K562 (cell line): ENCODE results near the gene NBEAL2.

ENCODE experiments used
- CAMTA2 ChIP-seq: fragments of 250-450 bp; sonication (Bioruptor Pico); conservative IDR thresholded peaks from 2 replicates; pipeline ENCODE4 v1.5.1; 2022
- CTCF ChIP-seq, 3 experiments: IDR thresholded peaks in 2 of 3; conservative IDR thresholded peaks in 1 of 3; 2 replicates each; pipeline ENCODE4 v1.5.1; 2011 to 2012; ENCODE audit warnings: low read length in 3 of 3, mild to moderate bottlenecking in 3 of 3, control low read depth in 2 of 3, improper control_type of control experiment in 1 of 3, inconsistent platforms in 1 of 3, low read depth in 1 of 3, mixed read lengths in 1 of 3, moderate library complexity in 1 of 3; ENCODE audit not compliant: insufficient read depth in 2 of 3
- DPF2 ChIP-seq: fragments of 450-650 bp; IDR thresholded peaks from 2 replicates; pipeline ENCODE4 v1.6.1; 2016
- EP300 ChIP-seq: IDR thresholded peaks from 2 replicates; pipeline ENCODE4 v1.6.1; 2012; ENCODE audit warnings: low read length, improper control_type of control experiment
- FOXP4 ChIP-seq: sonication (generic); formaldehyde crosslinking; IDR thresholded peaks from 2 replicates; pipeline ENCODE4 v1.8.0; 2022; ENCODE audit warnings: mild to moderate bottlenecking, missing genetic modification reagents, borderline replicate concordance
- GABPA ChIP-seq: fragments of 200-800 bp; sonication (Bioruptor generic); conservative IDR thresholded peaks from 2 replicates; pipeline ENCODE4 v1.6.1; 2016; ENCODE audit warnings: low read depth, missing genetic modification characterization, missing compliant biosample characterization
- MIER1 ChIP-seq: fragments of 450-650 bp; IDR thresholded peaks from 2 replicates; pipeline ENCODE4 v1.6.1; 2016; ENCODE audit warnings: antibody characterized with exemption, mild to moderate bottlenecking, low read depth
- NFYB ChIP-seq: IDR thresholded peaks from 2 replicates; pipeline ENCODE4 v1.6.1; 2011; ENCODE audit warnings: mild to moderate bottlenecking, moderate library complexity; ENCODE audit not compliant: insufficient read length; ENCODE audit errors: extremely low read depth
- PHF21A ChIP-seq: fragments of 450-650 bp; IDR thresholded peaks from 2 replicates; pipeline ENCODE4 v1.6.1; 2017; ENCODE audit warnings: low read depth, borderline replicate concordance
- POLR2A ChIP-seq: fragments of 450-650 bp; conservative IDR thresholded peaks from 2 replicates; pipeline ENCODE4 v1.6.1; 2016
- SIX5 ChIP-seq, 2 experiments: IDR thresholded peaks; 2 replicates each; pipeline ENCODE4 v1.6.1; 2011; ENCODE audit warnings: low read length in 2 of 2, borderline replicate concordance in 1 of 2, low read depth in 1 of 2, mild to moderate bottlenecking in 1 of 2, moderate library complexity in 1 of 2; ENCODE audit not compliant: insufficient read depth in 1 of 2
- SP1 ChIP-seq: sonication (generic); formaldehyde crosslinking; IDR thresholded peaks from 2 replicates; pipeline ENCODE4 v1.8.1; 2022; ENCODE audit warnings: mild to moderate bottlenecking, missing genetic modification reagents
- TGIF2 ChIP-seq: sonication (generic); formaldehyde crosslinking; IDR thresholded peaks from 2 replicates; pipeline ENCODE4 v1.8.1; 2022; ENCODE audit warnings: mild to moderate bottlenecking, missing genetic modification reagents, moderate library complexity
- ZBTB33 ChIP-seq: sonication (generic); formaldehyde crosslinking; IDR thresholded peaks from 2 replicates; pipeline ENCODE4 v1.8.1; 2023; ENCODE audit warnings: mild to moderate bottlenecking, missing genetic modification reagents

GRCh38 chr3:46957092-46957820 lies 22.2 kb upstream of the NBEAL2 start:
- no peak for TF ChIP-seq MIER1
- TF ChIP-seq EP300, result no peak
- no peak for TF ChIP-seq ZBTB33 (CRISPR knock-in tag)
- TF ChIP-seq SIX5 (IDR thresholded peaks at IDR 0.05; ENCODE audit: borderline replicate concordance in 1 of 2, insufficient read depth in 1 of 2, low read depth in 1 of 2, low read length in 2 of 2), result no peak
- TF ChIP-seq CTCF (IDR thresholded peaks at IDR 0.05 in 2 of 3, conservative IDR thresholded peaks at IDR 0.05 in 1 of 3; ENCODE audit: insufficient read depth in 2 of 3, low read depth in 1 of 3, low read length in 3 of 3), result no peak
- TF ChIP-seq GABPA (tag), result no peak
- no peak for TF ChIP-seq NFYB
- no peak for TF ChIP-seq SP1
- TF ChIP-seq TGIF2 (CRISPR knock-in tag), result no peak
- no peak for TF ChIP-seq DPF2
- TF ChIP-seq FOXP4 (CRISPR knock-in tag), result no peak
- TF ChIP-seq PHF21A, result no peak
- TF ChIP-seq CAMTA2 (CRISPR knock-in tag), result no peak
- no peak for TF ChIP-seq POLR2A
